ENCODE data around the gene SIGLEC11. TPM values are rescaled to one million over a fixed set of nuclear protein-coding genes. Genes with fewer than 3 reads are reported as not detected.
"Not testable (repeated sequence)": the region's sequence is repeated elsewhere in the genome, so short reads cannot be mapped to it uniquely, and the experiment has no call there.

SIGLEC11 gene
- total RNA-seq, 4 donors from 2014 or later: 1.7 to 9.0 (median 5.1) TPM

DNA sequence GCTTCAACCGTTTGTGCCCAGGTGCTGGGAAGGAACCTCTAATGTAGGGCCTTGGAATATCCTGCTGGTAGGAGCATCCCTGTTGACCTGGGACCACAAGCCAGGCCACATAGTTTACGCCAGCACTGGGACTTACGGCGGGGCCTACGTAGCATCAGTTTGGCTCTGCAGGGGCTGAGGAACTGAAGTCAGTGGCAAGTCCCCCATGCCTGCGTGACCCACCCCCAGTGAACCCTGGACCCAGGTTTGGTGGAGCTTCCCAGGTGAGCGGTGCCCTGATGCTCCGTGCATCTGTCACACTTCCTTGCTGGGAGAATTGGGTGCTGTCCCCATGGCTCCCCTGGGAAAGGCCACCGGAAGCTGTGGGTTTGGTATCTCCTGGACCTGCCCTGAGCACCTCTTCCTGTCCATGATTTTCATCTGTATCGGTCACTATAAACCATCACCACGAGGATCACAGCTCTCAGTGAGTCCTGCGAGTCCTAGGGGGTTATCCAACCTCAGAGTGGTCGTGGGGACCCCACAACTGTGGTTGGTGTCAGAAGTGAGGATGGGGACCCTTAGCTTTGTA lies 9.9 kb downstream of the SIGLEC11 start:
- TF ChIP-seq, protein P1, sequence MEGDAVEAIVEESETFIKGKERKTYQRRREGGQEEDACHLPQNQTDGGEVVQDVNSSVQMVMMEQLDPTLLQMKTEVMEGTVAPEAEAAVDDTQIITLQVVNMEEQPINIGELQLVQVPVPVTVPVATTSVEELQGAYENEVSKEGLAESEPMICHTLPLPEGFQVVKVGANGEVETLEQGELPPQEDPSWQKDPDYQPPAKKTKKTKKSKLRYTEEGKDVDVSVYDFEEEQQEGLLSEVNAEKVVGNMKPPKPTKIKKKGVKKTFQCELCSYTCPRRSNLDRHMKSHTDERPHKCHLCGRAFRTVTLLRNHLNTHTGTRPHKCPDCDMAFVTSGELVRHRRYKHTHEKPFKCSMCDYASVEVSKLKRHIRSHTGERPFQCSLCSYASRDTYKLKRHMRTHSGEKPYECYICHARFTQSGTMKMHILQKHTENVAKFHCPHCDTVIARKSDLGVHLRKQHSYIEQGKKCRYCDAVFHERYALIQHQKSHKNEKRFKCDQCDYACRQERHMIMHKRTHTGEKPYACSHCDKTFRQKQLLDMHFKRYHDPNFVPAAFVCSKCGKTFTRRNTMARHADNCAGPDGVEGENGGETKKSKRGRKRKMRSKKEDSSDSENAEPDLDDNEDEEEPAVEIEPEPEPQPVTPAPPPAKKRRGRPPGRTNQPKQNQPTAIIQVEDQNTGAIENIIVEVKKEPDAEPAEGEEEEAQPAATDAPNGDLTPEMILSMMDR (IDR thresholded peaks at IDR 0.05): no peak
- DNase-seq (ENCODE audit: low spot score): no peak
- no peak for ATAC-seq (ENCODE audit: low FRiP score)

GRCh38 chr19:49950590-49950948 lies 10.4 kb downstream of the SIGLEC11 start:
- DNase-seq (ENCODE audit: low spot score) (no peak), ATAC-seq (ENCODE audit: low FRiP score) (no peak)
- TF ChIP-seq, protein P1 (IDR thresholded peaks at IDR 0.05): no peak

- ATAC-seq (ENCODE audit: low FRiP score): no peak
- no peak for DNase-seq (ENCODE audit: low spot score)
- TF ChIP-seq, protein P1 (IDR thresholded peaks at IDR 0.05): no peak
These were observed 11.0 kb downstream of the SIGLEC11 start for GRCh38 chr19:49949742-49950589.

GRCh38 chr19:49946415-49946814 lies 14.6 kb downstream of the SIGLEC11 start:
- TF ChIP-seq, protein P1 (IDR thresholded peaks at IDR 0.05): no peak
- ATAC-seq (ENCODE audit: low FRiP score) (no peak), DNase-seq (ENCODE audit: low spot score) (no peak)

DNA sequence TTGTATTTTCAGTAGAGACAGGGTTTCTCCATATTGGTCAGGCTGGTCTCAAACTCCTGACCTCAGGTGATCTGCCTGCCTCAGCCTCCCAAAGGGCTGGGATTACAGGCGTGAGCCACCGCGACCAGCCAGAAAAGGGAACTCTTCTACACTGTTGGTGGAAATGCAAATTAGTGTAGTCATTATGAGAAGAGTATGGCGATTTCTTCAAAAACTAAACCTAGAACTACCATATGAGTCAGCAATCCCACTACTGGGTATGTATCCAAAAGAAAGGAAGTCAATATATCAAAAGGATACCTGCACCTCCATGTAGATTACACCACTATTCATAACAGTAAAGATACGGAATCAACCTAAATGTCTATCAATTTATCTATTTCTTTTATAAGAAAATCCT lies 16.4 kb downstream of the SIGLEC11 start:
- not testable (repeated sequence) for ATAC-seq (ENCODE audit: low FRiP score); DNase-seq (ENCODE audit: low spot score)

DNA sequence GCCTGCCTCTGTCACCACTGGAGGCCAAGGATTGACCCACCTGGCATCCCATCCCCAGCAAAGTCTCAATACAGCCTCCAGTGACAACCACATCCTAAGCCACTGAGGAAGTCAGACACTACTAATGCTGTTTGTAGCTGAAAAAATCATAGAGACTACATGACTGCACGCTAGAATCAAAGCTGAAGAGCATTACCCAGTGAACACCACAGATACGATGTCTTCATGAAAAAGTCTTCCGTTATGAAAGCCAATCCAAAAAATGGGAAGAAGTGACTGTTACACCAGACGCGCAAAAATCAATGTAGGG lies 20.5 kb downstream of the SIGLEC11 start:
- DNase-seq (ENCODE audit: low spot score) (no peak), ATAC-seq (ENCODE audit: low FRiP score) (no peak)
- TF ChIP-seq, protein P1 (IDR thresholded peaks at IDR 0.05): no peak

GRCh38 chr19:49939721-49940481 lies 21.1 kb downstream of the SIGLEC11 start:
- TF ChIP-seq, protein P1 (IDR thresholded peaks at IDR 0.05): no peak
- DNase-seq (ENCODE audit: low spot score) (no peak), ATAC-seq (ENCODE audit: low FRiP score) (no peak)
